Stomach (tissue), 4 donors: Measurements from ENCODE around the gene ZNF185.

Source experiments
- CTCF ChIP-seq, 7 experiments: fragments of 450-650 bp in 4 of 7; fragments of 200-600 bp in 3 of 7; sonication (generic) in 3 of 7; IDR thresholded peaks; one replicate each; pipeline ENCODE4 v1.5.1; 2016 to 2019; ENCODE audit warnings: antibody characterized with exemption in 7 of 7, control low read depth in 2 of 7, mild to moderate bottlenecking in 1 of 7
- EP300 ChIP-seq: sonication (generic); formaldehyde crosslinking; IDR thresholded peaks from one replicate; pipeline ENCODE4 v1.6.1; 2017; ENCODE audit warnings: antibody characterized with exemption
- POLR2A ChIP-seq, 4 donors: fragments of 450-650 bp; IDR thresholded peaks; one replicate each; pipeline ENCODE4 v1.6.1; 2016; ENCODE audit warnings: antibody characterized with exemption in 4 of 4, control low read depth in 2 of 4, mild to moderate bottlenecking in 1 of 4, moderate library complexity in 1 of 4
- POLR2AphosphoS5 ChIP-seq, 3 donors: sonication (generic); formaldehyde crosslinking; IDR thresholded peaks; one replicate each; pipeline ENCODE4 v1.6.1; 2016; ENCODE audit warnings: antibody characterized with exemption in 3 of 3

- TF ChIP-seq CTCF (IDR thresholded peaks at IDR 0.05) (no peak), POLR2A (IDR thresholded peaks at IDR 0.05) (no peak), POLR2AphosphoS5 (IDR thresholded peaks at IDR 0.05) (no peak), EP300 (no peak)
Observed at GRCh38 chrX:152853986-152854385, 43.9 kb upstream of the ZNF185 start.
